Left lobe of liver (tissue), 2 donors: Measurements from ENCODE around the gene ATG16L2. TPM values are rescaled to one million over a fixed set of nuclear protein-coding genes. Genes with fewer than 3 reads are reported as not detected.

Source experiments
- ATAC-seq: fragments of 200-7000 bp; cut with Tn5 transposase; one replicate; pipeline ENCODE4 v1.9.1; 2020; ENCODE audit warnings: mild to moderate bottlenecking, moderate library complexity
- DNase-seq: peaks from one replicate; pipeline ENCODE4 v3.0.0-alpha.2; 2020; ENCODE audit warnings: low spot score
- total RNA-seq: library from RNA; stranded (reverse); gene quantifications from one replicate; pipeline ENCODE4 v1.2.1, GENCODE V29; 2021
- donor health status: DM: no; HTN: no; CAD: no; lungs with moderate emphysema.
- donor health status: DM: no; HTN: yes; CAD: no.

ATG16L2 gene
- total RNA-seq, 1 donor from 2014 or later: 23.4 TPM

GRCh38 chr11:72871119-72871518 lies 56.9 kb downstream of the ATG16L2 start:
- DNase-seq (no peak), ATAC-seq (no peak)

GRCh38 chr11:72872012-72872411 lies 57.8 kb downstream of the ATG16L2 start:
- no peak for ATAC-seq

GRCh38 chr11:72875736-72876135 lies 61.5 kb downstream of the ATG16L2 start:
- DNase-seq: no peak
- no peak for ATAC-seq

More at GRCh38 chr11:72872012-72872411, 57.8 kb downstream of the ATG16L2 start:
- no peak for DNase-seq

- no peak for ATAC-seq
- DNase-seq: no peak
These were observed 61.9 kb downstream of the ATG16L2 start for GRCh38 chr11:72876147-72876546.

Other genes starting within 250 kb of the ATG16L2 start
- gene PDE2A, start 140.0 kb upstream of the ATG16L2 start, total RNA-seq: 20.3 TPM
- gene ARAP1, start 62.0 kb upstream of the ATG16L2 start, total RNA-seq: 37.5 TPM
- gene STARD10, start 20.4 kb upstream of the ATG16L2 start, total RNA-seq: 493 TPM